ENCODE data around the gene DENND6B.

DNA sequence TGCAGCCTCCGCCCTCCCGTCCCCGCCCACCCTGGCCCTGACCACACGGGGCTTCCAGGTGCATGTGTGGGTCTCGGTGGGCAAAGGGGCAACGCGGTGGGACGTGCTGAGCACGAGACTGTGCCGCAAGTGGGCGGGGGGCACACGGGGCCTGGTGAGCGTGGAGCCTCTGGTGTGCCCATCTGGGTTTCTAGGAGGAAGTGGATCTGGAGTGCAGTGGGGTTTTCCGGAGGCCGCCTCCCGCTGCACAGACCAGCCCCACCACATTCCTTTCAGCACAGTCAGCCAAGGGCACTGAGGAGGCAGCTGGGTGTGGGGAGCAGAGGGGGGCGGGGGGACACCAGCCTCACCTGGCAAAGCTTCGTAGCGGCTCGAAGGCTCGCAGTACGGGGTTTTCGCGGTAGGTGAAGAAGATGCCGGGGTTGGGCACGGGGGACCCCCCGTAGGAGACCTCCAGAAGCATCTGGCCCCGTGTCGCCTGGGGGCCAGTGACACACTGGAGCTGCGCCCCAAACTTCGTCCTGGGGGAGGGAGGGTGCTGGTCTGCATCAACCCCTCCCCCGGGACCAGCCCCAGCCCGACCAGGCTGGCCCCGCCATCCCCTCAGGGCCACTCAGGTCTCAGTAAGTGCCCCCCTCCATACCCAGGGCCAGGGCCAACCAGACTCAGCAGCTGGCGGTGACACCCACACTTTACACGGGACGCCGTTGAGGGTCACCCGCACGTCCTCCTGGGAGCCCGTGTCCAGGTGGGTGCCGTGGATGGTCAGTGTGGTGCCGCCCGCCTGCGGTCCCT, 44.3 kb downstream of the DENND6B start:
- TF ChIP-seq, protein P1, sequence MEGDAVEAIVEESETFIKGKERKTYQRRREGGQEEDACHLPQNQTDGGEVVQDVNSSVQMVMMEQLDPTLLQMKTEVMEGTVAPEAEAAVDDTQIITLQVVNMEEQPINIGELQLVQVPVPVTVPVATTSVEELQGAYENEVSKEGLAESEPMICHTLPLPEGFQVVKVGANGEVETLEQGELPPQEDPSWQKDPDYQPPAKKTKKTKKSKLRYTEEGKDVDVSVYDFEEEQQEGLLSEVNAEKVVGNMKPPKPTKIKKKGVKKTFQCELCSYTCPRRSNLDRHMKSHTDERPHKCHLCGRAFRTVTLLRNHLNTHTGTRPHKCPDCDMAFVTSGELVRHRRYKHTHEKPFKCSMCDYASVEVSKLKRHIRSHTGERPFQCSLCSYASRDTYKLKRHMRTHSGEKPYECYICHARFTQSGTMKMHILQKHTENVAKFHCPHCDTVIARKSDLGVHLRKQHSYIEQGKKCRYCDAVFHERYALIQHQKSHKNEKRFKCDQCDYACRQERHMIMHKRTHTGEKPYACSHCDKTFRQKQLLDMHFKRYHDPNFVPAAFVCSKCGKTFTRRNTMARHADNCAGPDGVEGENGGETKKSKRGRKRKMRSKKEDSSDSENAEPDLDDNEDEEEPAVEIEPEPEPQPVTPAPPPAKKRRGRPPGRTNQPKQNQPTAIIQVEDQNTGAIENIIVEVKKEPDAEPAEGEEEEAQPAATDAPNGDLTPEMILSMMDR (IDR thresholded peaks at IDR 0.05): no peak
- TF ChIP-seq EZH2 (IDR thresholded peaks at IDR 0.05) (no peak), EZH2phosphoT487 (IDR thresholded peaks at IDR 0.05) (no peak)

All from neural progenitor cell (in vitro differentiated cells).